Fibroblast of upper back skin (primary cell): ENCODE results near the gene AMOTL2.
A peak's percentile ranks its signal among the peaks of the same experiment; 100 is the strongest.

Source experiments
- DNase-seq: peaks from one replicate; pipeline ENCODE4 v3.0.0-alpha.2; 2013

AMOTL2 gene

DNA sequence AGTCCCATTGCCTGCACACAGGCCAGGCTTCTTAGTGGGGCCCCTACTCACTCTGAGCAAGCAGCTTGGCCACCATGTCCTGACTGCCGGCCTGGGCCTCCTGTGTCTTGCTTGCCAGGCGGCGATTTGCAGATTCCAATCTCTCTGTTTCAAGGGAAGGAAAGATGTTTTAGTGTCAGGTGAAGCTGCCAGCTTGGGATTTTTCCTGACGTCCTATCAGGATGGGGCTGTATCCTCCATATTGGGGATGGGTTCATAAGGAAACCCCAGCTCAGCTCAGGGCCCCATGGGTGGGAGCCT is 8.5 kb downstream of the AMOTL2 start:
- no peak for DNase-seq

DNA sequence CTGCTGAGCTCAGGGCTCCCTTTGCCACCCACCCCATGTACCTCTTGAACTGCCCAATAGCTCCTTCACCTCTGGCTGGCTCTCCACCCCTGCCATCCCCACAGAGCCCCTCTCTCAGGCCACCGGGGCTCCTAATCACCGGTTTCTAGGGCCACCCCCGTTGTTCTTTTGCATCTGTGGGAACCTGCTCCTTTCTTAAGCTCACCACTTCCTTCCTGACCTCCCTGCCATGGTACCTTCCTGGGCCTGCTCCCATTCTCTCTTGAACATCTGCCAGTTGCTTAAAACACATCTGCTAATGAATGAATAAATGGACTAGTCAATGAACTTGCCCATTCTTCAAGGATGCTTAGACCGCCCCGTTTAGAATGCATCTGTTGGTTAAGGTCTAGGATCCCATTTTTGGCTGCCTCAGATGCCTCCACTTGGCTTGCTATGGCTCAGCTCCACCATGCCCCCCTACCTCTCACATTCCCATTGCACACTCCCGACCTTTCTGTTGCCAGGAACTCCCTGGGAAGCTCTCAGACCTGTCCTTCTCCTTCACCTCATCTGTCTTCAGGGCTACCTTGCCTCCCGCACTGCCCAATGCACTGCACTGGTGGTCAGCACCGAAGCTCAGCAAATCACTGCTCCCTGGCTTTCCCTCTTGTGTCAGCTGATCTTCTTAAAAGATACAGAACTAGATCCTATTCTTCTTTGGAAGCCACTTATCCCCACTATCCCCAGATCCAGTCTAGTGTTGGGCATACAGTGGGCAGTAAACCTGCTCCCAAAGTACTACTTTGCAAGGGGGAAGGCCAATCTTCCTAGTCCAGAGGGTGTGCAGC is 9.1 kb downstream of the AMOTL2 start:
- DNase-seq, result no peak

DNA sequence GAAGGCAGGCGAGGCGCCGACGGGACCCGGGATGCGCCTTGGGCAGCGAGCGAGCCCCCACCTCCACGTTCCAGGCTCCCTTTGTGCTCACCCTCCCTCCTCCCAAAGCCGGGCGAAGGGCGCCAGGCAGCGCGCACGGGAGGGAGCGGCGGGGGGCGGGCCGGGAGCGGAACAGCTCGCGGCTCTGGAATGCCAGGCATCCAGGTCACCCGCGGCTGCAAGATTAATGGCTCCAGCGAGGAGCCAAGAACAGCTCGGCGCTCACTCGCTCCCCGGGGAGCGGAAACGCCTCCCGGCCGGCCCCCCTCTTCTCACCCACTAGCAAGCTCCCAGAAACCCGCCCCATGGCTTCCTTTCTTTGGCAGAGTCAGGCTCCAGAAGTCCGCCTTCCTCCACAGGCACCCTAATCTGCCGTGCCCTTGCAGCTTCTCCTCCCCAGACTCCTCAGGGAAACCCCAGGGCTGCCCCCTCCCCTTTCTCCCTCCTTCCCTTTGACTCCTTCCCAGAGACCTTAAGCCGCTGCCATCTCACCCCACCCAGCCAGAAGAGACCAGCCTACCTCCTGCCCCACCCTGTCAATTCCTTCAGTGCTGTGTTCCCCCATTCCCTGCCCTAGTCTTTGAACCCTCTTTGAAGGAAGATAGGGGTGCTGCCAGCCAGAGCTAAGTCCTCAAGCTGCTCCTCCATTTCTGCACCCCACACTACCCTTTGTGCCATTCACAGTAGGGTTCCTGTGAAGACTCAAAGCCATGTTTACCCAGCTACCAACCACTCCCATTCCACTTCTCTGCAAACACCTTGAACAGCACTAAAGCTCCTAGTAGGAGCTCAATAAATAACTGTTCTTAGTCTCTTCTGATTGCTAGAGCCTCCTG is 9.9 kb downstream of the AMOTL2 start:
- peak; percentile 99 for DNase-seq

DNA sequence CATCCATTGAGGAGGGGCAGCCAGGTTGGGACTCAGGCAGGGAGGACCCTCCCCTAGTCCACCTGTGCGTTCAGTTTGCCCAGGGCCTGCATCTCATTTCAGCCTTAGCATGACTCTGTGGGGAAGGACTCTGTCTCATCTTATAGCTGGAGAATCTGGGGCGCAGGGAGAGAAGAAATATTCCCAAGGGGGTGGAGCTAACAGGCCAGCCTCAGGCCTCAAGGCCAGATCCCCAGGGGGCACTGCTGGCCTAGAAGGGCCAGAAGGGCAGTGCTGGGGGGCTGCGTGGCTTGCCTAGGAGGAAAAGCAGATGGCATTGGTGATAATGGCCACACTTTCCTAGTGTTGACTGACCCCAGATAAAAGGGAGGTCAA is 10.9 kb downstream of the AMOTL2 start:
- DNase-seq, result no peak

DNA sequence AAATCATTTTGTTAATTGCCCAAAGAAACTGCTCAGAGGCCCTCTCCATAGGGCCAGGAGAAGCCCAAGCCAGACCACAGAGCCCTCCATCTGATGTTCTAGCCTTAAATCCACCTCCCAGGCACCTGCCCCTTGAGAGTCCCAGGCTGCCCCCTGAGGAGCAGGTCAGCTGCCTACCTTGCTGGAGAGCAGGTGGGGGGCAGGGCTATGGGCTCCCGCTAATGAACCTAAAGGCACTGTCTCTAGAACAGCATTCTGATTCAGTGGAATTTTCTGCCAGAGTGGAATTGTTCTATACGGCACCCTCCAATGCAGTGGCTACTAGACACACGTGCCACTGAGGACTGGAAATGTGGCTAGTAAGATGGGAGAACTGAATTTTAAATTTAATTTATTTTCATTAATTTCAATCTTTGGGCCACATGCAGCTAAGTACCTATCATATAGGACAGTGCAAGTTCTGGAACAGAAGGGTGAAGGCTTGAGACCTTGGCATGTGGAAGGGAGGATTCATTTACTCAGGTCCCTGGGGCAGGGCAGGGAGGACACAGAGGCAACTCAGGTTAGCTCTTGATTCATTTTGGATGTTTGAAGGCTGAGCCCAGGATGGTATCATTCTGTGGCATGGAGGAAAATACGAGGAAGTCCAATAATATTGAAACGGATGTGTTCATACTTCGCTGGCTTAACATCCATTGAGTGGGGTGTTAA is 11.4 kb downstream of the AMOTL2 start:
- DNase-seq, result no peak

DNA sequence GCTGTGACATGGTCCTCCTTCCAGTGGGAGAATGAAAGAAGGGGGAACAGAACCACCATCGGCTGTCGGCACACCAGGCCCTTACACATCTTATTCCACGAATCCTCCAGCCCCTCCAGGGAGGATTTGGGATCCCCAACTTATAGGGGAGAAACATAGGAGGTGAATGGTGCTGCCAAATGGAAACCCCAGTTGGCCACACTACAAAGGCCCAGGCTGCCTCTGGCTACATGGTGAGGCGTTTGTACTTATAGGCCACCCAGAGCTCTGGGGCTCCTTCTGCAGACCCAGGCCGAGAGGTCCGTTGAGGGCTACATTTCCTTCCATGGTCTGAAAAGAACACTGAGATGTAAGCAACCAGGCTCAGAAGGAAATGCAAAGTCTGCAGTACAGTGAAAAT is 12.0 kb downstream of the AMOTL2 start:
- DNase-seq, result no peak

DNA sequence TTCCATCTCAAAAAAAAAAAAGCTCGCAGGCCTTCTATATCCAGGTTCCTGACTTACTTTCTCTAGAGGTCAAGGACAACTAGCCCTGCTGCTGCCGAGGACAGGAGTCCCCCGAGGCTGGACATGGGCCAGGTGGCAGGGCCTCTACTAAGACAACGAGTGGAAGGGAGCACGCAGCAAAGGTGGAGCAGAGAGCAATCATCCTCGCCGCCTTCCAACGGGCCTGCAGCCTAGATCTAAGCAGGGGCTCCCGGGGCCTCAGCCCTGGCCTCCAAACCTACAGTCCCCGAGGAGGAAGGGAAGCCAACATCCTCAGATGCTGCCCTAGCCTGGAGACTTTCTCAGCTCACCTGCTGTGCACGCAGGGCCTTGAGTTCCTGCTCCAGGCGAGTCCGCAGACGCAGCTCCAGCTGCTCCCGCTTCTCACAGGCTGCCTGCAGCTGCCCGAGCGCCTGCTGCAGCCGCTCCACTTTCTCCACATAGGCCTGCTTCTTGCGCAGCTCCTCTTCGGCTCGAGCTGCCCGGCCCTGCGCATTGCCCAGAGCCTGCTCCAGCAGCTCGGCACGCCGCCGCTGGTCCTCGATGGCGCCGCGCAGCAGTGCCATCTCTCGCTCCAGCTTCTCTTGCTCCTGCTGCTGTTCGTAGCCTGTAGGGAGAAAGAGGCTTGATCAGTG is 12.9 kb downstream of the AMOTL2 start:
- no peak for DNase-seq

DNA sequence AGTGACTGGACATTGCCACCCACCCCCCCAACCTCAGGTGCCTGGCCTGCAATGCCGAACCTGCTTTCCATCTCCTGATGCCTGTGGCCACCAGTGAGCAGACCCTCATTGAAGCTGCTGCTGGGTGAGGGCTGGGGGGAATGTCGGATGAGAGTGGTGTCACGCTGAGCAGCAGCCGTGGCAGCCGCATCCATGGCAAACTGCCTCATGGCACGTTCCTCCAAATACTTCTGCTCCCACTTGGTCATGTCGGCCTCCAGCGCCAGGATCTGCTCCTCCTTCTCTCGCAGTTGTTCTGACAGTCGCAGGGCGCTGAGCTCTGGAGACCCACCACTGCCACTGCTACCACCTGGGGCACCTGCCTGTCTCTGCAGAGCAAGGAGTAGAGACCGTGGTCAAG is 14.2 kb downstream of the AMOTL2 start:
- no peak for DNase-seq

DNA sequence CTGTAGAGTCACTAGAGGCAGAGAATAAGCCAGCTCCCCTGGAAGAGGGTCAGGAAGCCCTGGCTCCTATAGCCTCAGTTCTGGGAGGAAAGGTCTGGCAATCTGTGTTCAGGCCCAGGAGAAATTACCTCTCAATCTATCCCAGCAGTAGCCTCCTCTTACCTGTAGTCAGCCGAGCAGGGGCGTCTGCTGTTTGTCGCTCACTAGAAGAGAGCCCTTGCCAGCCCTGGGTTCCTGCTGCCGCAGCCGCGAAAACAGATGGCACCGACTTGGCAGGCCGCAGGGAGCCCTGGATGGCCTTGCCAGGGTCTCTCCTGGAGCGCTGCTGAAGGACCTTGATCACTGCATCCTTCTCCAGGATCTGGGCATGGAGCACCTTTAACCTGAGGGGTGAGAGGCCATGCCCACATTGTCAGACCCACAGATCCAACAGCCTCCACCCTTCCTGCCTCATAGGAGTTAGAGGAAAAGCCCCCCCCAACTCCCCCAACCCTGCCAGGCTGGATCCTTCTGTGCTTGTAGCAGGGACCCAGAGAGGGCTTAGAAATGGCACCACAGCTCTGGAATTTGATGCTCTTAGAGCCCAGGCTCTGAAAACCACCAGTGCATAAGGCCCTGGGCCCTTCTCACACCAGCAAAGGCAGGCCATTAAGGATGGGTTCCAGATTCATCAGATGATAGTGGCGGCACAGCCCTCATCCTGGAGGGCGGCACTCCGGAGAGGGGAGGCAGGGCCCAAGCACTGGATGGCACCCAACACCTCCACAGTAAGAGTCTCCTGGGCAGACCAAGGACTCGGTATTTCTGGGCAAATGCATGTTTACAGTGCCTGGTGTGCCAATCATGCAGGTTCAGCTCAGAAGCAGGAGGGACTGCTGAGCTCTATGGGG is 14.9 kb downstream of the AMOTL2 start:
- no peak for DNase-seq

DNA sequence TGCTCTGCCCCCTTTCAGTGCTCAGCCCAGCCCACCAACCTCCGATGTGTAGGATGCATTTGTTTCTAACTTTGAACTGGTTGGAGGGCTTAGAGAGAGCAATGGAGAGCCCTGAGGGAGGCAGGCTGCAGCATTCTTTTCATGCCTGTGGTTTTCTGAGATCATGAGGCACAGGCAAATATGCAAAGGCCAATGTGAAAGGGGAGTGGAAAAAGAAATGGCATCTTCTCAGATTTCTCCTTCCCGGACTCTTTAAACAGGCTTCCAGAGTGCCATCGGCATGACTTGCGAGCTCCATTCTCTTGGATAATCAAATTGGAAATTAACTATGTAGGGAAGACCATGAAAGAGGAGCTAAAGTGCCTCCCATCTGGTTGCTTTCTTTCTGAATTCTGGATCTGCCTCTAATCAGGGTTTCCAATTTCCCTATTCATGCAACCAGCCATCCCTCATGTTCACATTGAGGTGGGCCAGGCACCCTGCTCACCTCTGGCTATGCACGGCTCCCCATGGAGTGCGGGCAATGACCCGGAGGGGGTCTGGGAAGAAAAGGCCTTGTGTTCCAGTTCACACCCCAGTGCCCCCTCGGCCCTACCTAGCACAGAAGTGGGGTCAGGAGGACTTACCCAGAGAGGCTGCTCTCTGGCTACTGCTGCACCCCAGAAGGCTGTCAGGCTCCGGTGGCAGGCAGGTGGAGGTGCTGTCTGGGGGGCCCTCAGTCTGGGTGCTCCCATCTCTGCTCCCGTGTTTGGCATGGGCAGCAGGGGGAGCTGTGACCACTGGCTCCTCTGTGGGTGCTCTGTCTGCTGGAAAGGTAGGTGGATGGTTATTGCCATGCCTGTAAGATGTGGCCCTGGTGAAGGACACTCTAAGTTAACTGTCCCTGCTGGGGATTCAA is 16.1 kb downstream of the AMOTL2 start:
- DNase-seq, result peak; percentile 99

DNA sequence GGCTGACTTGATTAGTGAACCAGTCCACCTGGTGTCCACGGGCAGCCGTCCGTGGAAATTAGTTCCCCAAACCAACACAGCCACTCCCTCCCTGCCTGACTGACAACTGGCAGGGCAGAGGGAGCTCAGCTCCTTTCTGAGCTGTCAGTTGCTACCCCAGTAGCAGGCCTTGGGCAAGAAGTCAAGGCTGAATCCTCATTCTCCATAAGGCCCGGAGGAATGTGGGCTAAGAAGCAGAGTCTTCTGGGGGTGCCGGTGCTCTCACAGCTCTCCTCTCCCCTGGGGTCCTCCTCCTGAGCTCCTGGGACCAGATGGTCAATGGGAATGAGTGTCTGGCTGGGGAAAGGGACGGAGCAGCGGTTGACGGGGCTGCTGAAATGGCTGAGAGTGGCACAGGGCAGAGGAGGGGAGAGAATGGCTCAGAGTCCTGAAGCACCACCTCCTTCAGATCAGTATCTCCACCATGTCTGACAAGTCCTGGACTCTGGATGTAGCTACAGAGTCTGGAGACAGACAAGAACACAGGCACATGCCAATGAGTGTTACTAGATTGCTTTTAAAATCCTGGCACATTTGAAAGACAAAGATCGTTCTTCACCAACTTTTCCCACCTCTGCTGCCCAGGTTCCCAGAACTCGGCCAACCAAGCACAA is 16.9 kb downstream of the AMOTL2 start:
- DNase-seq, result no peak

DNA sequence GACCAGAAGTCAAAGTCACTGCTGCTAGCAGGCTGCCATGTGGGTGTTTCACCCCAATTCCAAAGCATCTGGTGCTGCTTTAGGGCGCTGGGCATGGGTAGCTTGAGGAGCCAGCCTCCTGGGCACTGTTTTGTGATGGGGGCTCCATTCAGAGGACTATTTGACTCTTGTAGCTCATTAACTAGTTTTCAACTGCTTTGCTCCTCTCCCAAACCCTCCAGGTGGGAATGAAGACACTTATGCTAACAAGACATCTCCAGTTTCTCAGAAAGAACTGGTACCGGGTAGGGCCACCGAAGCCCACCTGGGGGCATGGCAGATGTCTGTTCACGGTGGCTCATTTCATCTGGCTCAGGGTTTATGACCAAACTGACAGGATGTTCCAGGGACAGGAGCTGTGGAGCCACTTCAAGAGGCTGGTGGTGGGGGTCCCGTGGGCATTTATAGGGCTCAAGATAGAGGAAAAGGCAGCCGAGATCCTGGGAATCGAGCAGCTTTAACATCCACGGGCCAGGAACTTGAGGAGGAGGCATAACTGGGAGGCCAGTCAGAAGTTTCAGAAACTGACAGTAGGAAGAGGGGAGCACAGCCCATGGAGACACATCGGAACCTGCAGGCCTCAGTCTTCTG is 17.7 kb downstream of the AMOTL2 start:
- DNase-seq, result no peak

DNA sequence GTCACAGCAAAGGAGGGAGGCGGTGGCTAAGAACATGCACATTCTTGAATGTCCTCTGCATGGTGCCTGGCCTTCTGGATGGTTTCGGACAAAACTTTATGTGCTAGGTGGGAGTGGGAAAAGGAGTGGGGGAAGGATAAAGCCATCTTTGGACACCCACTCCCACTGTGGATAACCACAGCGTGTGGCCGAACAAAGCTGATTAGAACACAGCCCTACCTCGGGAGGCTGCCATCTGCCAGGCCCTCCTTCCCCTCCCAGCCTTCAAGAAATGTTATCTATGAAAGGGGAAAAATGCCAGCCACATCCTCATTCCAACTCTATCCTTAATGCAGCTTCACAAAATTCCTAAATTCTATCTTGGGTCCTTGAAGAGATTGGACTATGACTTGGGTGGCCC is 18.8 kb downstream of the AMOTL2 start:
- DNase-seq, result no peak

DNA sequence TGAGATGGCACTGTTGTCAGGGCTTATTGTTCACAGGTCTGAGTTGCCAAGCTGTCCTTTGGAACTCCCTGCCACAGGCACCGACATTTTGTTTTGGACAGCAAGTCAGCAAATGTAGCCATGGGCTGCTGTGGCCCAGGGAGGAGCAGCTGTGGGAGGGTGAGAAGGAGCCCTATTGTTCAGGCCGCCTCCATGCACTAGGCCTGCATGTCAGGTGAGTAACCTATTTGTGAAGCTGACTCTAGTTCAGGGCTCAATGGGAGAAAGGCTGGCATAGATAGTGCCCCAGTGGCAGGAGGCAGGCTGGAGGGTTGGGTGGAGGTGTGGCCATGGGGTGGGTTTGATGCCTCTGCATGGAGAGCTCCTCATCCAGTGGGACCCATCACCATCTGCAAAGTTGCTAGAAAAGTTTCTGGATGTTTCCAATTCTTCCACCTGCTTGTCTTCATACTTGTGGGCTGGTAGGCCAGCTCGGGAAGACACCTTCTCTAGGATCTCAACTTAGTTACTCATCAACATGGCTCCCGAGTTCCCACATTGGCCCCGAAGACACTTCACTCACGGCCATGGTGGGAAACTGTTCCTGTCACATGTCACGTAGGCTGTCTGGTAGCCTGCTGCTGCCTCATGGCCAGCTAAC is 19.5 kb downstream of the AMOTL2 start:
- no peak for DNase-seq

DNA sequence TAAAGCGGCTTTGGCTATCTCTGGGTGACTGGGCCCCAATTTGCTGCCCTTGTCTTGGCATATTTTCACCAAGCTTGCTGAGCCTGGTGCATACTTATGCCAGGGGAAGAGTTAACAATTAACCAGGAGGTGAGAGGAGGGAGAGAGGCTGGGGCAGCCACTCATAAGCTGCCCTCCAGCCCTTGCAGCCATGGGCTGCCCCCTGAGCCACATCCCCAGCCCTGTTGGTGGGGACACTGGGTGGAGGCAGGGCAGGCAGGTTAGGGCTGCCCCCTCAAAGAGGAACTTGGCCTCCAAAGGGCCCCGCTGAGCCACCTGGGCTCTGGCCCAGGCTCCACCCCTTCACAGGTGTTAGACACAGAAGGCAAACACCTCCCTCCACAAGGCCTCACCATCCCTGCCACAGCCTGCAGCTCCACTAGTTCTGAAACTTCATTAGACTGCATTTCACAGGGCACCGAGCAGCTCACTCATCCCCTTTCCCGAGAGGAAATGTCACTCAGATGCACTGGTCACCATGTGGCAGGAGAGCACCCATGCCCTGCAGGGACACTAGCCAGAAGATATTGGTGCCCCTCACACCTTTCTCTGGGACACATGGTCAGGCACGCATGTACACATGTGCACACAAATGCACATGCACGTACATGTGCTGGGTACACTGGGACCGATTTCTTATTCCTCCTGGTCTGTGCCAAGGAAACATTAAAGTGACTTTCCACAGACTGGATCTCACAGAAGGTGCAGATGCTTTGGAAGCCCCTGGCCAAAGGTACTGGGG is 20.2 kb downstream of the AMOTL2 start:
- DNase-seq, result no peak

DNA sequence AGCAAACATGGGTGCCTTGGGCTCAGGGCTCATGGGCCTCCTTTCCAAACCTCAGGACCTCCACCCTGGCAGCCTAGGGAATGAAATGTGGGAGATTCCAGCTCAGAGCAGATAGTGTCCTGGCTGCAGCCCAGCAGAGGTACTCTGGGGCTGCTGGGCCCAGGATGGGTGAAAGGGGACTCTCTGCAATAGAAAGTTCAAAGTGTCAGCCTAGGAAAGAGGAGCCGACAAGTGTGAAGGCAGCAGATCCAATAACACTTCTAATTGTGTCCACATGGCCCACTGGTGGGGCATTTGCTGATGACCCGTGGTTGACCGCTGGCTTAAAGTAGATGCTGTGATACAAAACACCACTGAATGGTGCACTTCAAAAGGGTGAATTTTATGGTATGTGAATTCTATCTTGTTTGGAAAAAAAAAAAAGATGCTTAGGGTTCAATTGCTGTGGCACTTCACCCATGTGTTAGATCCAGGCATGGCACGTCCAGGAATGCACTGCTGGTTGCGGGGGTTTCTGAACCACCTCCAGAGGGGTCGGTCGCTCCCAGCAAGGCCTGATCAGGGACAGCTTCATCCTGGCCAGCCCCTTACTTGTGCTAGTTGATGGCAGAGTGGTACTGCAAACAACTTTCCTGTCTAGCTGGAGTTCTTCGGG is 20.9 kb downstream of the AMOTL2 start:
- no peak for DNase-seq

DNA sequence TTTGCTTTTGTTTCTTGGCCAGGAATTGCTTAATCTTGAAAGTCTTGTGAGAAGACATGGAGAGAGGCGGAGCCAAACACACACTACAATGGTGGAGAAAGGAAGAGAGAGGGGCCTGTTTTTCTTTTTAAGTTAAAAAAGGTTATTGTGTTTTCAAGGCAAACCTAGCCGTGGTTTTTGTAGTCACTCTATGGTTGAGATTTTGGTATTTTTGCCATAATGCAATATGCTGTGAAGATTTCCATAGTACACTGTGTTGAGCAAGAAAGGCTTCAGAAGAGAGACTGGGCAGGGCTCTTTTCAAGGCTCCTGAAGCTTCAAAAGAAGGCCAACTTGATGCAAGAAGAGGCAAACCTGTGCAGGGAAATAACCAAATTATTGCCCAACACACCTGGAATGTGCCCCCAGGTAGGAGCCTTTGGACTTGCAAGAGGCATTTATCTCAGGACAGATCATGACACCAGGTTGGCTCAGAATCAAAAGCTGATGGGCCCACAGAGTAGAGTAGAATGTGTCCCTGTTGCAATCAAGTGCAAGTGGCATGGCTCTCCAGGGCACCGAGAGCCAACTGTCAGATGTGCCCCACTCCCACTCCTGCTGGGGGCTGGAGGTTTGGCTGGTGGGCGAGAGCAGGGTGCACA is 22.1 kb downstream of the AMOTL2 start:
- peak; percentile 65 for DNase-seq

DNA sequence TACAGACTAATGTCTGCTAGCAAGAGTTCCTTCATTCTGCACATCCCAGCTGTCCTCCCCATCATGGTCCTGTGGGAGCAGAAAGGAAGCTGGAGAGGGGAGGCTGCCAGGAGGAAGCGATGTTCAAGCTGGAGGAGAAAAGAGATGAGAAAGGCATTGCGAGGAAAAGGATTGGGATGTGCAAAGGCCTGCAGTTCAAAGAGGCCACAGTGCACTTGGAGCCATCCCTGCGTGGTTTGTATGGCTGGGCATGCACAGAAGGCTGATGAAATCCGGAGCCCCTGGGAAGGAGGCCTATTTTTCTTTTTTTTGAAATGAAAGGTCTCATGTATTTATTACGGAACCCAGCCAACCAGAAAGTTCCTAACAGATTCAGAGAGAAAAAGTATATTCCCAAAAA is 22.8 kb downstream of the AMOTL2 start:
- DNase-seq, result peak; percentile 60
